A549 treated with GW870086 at 1 μM for 4 hours (cell line): ENCODE results near the gene TECPR2. TPM values are rescaled to one million over a fixed set of nuclear protein-coding genes. Genes with fewer than 3 reads are reported as not detected.

Experiments
- total RNA-seq: library from RNA; stranded (reverse); fragments of 200-300 nt; extraction: Qiagen RNA extraction; gene quantifications from 5 replicates; pipeline ENCODE4 v1.2.3, GENCODE V29; 2022; ENCODE audit warnings: low read depth

Gene TECPR2
- total RNA-seq: 5.1 to 9.4 TPM (median 7.2 TPM) in 5 replicates

GRCh38 chr14:102362545-102363181 is at the start of gene TECPR2, which contains the start of gene CINP:
TECPR2 (plus strand) TSS chr14:102362941; CDS start chr14:102376722, 13,781 bp downstream.
CINP (minus strand) TSS chr14:102362890; CDS start chr14:102362851, 39 bp downstream.

GRCh38 chr14:102319351-102320032 is 43.2 kb upstream of the TECPR2 start, which contains the start of gene ZNF839:
ZNF839 (plus strand) TSS chr14:102319746; CDS start chr14:102319766, 20 bp downstream.

GRCh38 chr14:102509746-102510615 is 147.2 kb downstream of the TECPR2 start, which contains the start of gene ANKRD9:
ANKRD9 (minus strand) TSS chr14:102509776; CDS start chr14:102507889, 1,887 bp downstream.

Other genes with a start within 250 kb of the TECPR2 start
- 20.1 to 23.4 TPM (median 22.4 TPM) in 5 replicates for gene WDR20, start 223.0 kb upstream of the TECPR2 start, total RNA-seq
- gene MOK, start 57.8 kb upstream of the TECPR2 start, total RNA-seq: 20.5 to 26.1 TPM (median 22.5 TPM) in 5 replicates
- gene ZNF839, start 43.2 kb upstream of the TECPR2 start, total RNA-seq: 5.9 to 7.7 TPM (median 6.7 TPM) in 5 replicates
- 54.9 to 65.3 TPM (median 60.8 TPM) in 5 replicates for gene CINP, start 51 bp upstream of the TECPR2 start, total RNA-seq
- gene ANKRD9, start 146.8 kb downstream of the TECPR2 start, total RNA-seq: 5.2 to 11.0 TPM (median 9.9 TPM) in 5 replicates
- 26.6 to 39.4 TPM (median 38.5 TPM) in 5 replicates for gene RCOR1, start 229.7 kb downstream of the TECPR2 start, total RNA-seq